ENCODE measurements around the gene ARF6. TPM values are rescaled to one million over a fixed set of nuclear protein-coding genes. Genes with fewer than 3 reads are reported as not detected.

ARF6 gene
- total RNA-seq, 1 experiment from 2014 or later: 88.8 TPM

GRCh38 chr14:49907186-49907585 is 14.3 kb downstream of the ARF6 start:
- Histone ChIP-seq H3K4me1 (ENCODE audit: control insufficient read depth in 1 of 2, insufficient read depth in 2 of 2, low read length in 2 of 2) (peaks cover 43 to 72% of the 10 kb centered on the region in 2 experiments), H2AFZ (ENCODE audit: low read depth, low read length, poor library complexity, severe bottlenecking) (peak overlapping the region; percentile 36), H3K27me3 (ENCODE audit: insufficient read depth, low read length) (no peaks in the 10 kb centered on the region), H3K27ac (ENCODE audit: low read depth, low read length) (peak overlapping the region; percentile 72; the same call in 1 of the 2 replicates), H3K4me2 (ENCODE audit: low read length) (peak overlapping the region; percentile 63), H3K79me2 (ENCODE audit: insufficient read depth, low read length) (no peaks in the 10 kb centered on the region), H3K36me3 (ENCODE audit: control insufficient read depth in 1 of 2, insufficient read depth in 2 of 2, low read length in 2 of 2) (no peaks in the 10 kb centered on the region), H4K20me1 (ENCODE audit: insufficient read depth) (no peaks in the 10 kb centered on the region), H3K9me3 (ENCODE audit: control insufficient read depth in 1 of 2, insufficient read depth in 1 of 2, low read depth in 1 of 2, low read length in 2 of 2) (no peaks in the 10 kb centered on the region), H3K9ac (ENCODE audit: low read length) (peak overlapping the region; percentile 56), H3K4me3 (replicated peaks in 1 of 2; ENCODE audit: low read depth in 1 of 2, low read length in 2 of 2) (no peak overlapping the region; a peak in 1 of 4 replicates), H3K9me2 (ENCODE audit: insufficient read depth) (no peaks in the 10 kb centered on the region)
- 0 out of 2 replicates have a peak, but pooled peaks have one; percentile 25 for TF ChIP-seq CBX3 (IDR thresholded peaks at IDR 0.05; ENCODE audit: low read depth)
- no peak for TF ChIP-seq EGR1 (IDR thresholded peaks at IDR 0.05; ENCODE audit: low read depth)
- CTCF ChIA-PET: interaction anchor here (0.6 to 1.4 kb wide), 2 partner anchors 28 to 45 kb away, joined by 3 to 4 read pairs; no protein-coding TSS in a partner anchor
- DNase-seq (ENCODE audit: low read depth, low spot score) (no peak), ATAC-seq (no peak)
- intact Hi-C loops (cut with micrococcal nuclease): loop anchor here (5.0 kb wide), 2 partner anchors 65 to 95 kb away; no protein-coding TSS in a partner anchor
- BruUV-seq (replicated peaks): no TSS peak
- POLR2A ChIA-PET: interaction anchor here (1.0 to 1.7 kb wide), 4 partner anchors 9 to 94 kb away, joined by 4 to 6 read pairs (median 5); no protein-coding TSS in a partner anchor
- RAD21 ChIA-PET (ENCODE audit: low non-redundant PET in 1 of 2, low total read pairs in 2 of 2, uncharacterized antibody in 2 of 2, unreplicated experiment in 2 of 2): no interaction called here

GRCh38 chr14:49908433-49908782 is 15.5 kb downstream of the ARF6 start:
- DNase-seq (ENCODE audit: low read depth, low spot score): no peak
- Histone ChIP-seq H3K9ac (ENCODE audit: low read length) (peak overlapping the region; percentile 56), H4K20me1 (ENCODE audit: insufficient read depth) (no peaks in the 10 kb centered on the region), H3K4me3 (replicated peaks in 1 of 2; ENCODE audit: low read depth in 1 of 2, low read length in 2 of 2) (no peak overlapping the region), H3K36me3 (ENCODE audit: control insufficient read depth in 1 of 2, insufficient read depth in 2 of 2, low read length in 2 of 2) (no peaks in the 10 kb centered on the region), H3K27ac (ENCODE audit: low read depth, low read length) (peak overlapping the region; percentile 72), H3K9me3 (ENCODE audit: control insufficient read depth in 1 of 2, insufficient read depth in 1 of 2, low read depth in 1 of 2, low read length in 2 of 2) (no peaks in the 10 kb centered on the region), H3K27me3 (ENCODE audit: insufficient read depth, low read length) (no peaks in the 10 kb centered on the region), H2AFZ (ENCODE audit: low read depth, low read length, poor library complexity, severe bottlenecking) (peak overlapping the region; percentile 36), H3K4me1 (ENCODE audit: control insufficient read depth in 1 of 2, insufficient read depth in 2 of 2, low read length in 2 of 2) (peaks cover 38 to 66% of the 10 kb centered on the region in 2 experiments), H3K79me2 (ENCODE audit: insufficient read depth, low read length) (no peaks in the 10 kb centered on the region), H3K9me2 (ENCODE audit: insufficient read depth) (no peaks in the 10 kb centered on the region), H3K4me2 (ENCODE audit: low read length) (peak overlapping the region; percentile 63)
- TF ChIP-seq ZFX (IDR thresholded peaks at IDR 0.05) (no peak), SIN3A (IDR thresholded peaks at IDR 0.05; ENCODE audit: low read depth) (0 out of 2 replicates have a peak, but pooled peaks have one; percentile 2)
- peak; percentile 11 for ATAC-seq
- POLR2A ChIA-PET: interaction anchor here (1.3 to 1.7 kb wide), 3 partner anchors 38 to 93 kb away, joined by 5 to 6 read pairs (median 5); no protein-coding TSS in a partner anchor
- intact Hi-C loops (cut with micrococcal nuclease): loop anchor here (5.0 kb wide), 2 partner anchors 64 to 94 kb away; no protein-coding TSS in a partner anchor
- CTCF ChIA-PET: interaction anchor here (0.7 to 0.8 kb wide), 2 partner anchors 45 to 624 kb away, joined by 3 read pairs; partner anchors contain the start of gene MAP4K5
- RAD21 ChIA-PET (ENCODE audit: low non-redundant PET in 1 of 2, low total read pairs in 2 of 2, uncharacterized antibody in 2 of 2, unreplicated experiment in 2 of 2): no interaction called here
- BruUV-seq (replicated peaks): TSS peak; percentile 65

Measured in HCT116 (cell line).